Fibroblast of gingiva (primary cell): ENCODE data around the gene IFRD2.
A peak's percentile ranks its signal among the peaks of the same experiment; 100 is the strongest.
"Not testable (repeated sequence)": the region's sequence is repeated elsewhere in the genome, so short reads cannot be mapped to it uniquely, and the experiment has no call there.

Experiments
- DNase-seq: peaks from one replicate; pipeline ENCODE4 v3.0.0-alpha.2; 2011; ENCODE audit warnings: low read depth

IFRD2 gene

DNA sequence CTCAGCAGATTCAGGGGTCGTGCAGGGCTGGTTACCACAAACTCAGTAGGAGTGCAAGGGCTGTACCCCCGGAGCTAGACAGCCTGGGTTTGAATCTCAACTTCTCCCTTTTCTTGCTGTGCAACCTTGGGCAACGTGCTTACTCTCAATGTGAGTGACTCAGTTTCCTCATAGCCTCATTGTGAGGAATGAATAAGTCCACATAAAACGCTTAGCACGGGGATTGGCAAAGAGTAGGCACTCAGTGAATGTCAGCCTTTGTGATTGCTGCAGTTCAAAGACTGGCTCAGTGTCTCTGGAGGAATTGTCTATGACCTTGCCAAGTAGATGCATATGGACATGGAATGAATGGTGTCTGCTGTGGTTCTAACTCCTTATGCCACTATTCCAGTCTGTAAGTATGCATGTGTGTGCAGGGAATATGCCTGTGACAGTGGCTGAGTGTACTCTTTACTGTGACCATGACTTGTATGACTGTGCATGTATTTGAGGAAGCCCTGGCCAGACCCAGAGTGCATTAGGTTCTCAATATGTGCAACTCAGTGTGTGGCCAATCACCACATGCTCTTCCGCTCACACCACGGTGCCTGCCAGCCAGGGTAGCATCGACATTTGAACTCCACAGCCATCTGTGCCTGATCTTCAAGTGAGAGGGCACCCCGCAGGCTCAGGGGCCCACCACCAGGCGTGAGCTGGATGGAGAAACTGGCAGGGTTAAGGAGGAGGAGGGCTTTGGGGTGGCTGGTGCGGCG, 7.9 kb upstream of the IFRD2 start:
- DNase-seq, result peak; percentile 67

DNA sequence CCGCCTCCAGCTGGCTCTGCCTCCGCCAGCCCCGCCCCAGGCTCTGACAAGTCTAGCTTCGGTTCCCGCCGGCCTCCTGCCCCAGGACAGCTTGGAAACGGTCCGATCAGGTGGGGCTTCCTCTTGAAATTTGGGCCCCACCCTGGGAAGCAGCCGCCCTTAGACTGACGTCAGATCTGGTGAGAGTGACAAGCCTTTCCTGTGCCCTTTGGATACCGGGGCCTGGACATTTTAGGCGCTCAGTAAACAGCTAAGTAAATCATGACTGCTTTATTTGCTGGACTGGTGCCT, 7.4 kb upstream of the IFRD2 start:
- no peak for DNase-seq

DNA sequence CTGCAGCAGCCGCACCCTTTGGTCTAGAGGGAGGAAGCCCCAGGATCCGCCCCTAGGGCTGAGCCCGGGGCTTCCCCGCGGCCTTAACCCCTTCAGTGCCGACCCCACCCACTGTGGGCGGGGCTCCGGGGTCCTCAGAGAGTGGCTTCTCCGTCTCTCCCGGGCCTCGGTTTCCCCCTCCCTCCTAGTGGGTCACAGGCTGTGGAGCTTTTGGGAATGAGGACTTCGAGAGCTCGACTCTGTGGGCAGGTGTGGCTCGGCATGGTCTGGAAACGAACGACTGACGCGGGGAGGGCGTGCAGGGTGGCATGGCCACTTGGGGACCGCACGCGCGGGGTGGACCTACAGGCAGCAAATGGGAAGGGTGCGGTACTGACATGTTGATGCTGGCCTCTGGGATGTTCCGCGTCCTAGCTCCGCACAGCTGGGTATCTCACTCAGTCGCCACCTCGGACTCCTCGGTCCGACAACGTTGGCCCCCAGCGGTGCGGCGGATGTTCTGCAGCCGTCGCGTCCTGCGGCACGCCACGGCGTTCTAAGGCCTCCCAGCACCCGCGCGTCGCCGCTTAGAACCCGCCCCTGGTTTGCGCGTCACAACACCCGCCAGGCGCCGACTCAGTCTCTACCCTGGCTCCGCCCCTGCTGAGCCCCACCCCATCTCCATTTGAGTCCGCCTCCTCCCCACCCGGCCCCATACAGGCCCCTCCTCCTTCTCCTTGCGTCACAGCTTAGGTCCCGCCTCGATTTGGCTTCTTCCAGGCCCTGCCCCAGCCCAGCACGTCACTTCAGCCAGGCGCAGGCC, 6.8 kb upstream of the IFRD2 start, which contains the start of the genes HYAL3 and NAA80:
HYAL3 (minus strand) TSS at position 570 of the 802 bp plus-strand sequence. CDS start 3,803 bp downstream, outside the sequence.
NAA80 (minus strand) TSS at position 570 of the 802 bp plus-strand sequence. CDS start 1,942 bp downstream, outside the sequence.
- DNase-seq, result peak; percentile 100

DNA sequence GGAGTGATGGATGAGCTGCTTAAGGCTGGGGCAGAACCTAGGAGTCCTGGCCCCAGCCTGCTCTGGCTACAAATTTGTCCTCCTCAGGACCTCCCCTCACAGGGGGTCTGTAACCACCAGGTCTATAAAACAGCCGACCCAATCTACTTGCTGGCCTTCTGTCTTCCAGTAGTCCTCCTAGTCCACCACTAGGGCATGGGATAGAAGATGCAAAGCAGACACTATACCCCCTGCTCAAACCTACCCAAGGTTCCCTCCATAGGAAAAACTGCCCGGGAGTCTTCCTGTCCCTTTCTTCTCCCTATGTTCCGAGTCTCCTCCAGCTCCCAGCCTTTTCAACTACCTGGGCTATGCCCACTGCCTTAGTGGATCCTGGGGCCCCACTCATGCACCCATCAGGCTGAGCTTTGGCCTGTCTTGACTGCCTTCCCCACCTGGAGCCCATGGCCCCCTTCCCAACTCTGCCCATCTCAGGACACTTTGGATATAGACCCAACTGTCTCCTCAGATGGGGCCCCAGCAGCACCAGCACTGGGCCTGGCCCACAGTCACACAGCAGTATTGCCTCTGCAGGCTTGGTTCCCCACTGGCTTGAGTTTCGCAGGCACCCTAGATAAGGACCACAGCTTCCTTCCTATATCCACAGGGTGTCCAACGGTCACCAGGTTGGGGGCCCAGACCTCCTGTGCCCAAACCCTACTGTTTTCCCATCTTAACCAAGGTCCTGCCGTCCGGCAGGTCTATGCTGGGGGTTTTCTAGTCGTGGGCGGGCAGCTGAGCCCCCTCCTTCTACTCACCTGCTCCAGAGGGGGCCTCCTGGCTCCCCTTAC, 5.9 kb upstream of the IFRD2 start:
- DNase-seq, result no peak

DNA sequence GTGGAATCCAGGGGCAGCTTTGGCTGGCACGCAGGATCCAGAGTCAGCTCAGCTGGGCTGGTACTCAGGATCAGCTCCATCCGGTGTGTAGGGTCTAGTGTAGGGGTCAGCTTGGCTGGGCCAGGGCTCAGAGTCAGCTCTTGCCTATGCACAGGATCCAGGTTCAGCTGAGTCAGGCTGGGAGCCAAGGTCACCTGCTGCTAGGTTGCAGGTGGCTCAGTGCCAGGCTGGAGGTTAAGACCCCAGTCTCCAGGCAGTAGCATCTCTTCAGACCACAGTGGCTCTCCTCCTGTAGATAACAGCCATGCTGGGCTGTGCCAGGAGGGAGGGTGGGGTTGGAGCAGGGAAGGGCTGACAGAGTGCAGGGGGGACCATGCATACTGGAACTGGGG, 5.2 kb upstream of the IFRD2 start:
- DNase-seq, result no peak

DNA sequence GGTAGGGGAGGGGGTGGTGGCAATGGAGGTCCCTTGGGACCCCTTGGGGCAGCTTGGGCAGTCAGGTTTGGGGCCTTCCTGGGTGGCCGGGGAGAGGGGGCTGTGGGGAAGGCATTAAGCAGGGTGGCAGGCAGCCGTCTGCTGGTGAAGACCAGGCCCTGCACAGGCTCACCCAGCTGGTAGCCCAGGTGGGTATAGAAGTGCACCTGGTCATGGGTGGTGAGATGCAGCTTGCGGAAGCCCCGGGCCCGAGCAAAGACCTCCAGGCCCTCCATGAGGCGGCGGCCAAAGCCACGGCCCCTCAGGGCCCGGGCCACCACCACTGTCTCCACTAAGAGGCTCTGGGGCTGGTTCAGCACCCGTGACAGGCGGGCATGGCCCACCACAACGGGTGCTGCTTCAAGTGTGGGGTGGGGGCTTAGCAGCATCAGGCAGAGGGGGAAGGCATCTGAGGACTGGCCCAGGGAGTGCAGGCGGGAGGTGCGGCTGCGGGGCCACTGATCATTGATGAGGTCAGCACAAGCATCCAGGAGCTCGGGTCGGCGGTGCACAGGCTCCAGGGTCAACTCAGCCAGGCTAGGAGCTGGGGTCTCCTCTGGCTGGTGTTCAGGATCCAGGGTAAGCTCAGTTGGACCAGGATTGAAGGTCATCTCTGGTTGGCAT, 4.6 kb upstream of the IFRD2 start:
- no peak for DNase-seq

DNA sequence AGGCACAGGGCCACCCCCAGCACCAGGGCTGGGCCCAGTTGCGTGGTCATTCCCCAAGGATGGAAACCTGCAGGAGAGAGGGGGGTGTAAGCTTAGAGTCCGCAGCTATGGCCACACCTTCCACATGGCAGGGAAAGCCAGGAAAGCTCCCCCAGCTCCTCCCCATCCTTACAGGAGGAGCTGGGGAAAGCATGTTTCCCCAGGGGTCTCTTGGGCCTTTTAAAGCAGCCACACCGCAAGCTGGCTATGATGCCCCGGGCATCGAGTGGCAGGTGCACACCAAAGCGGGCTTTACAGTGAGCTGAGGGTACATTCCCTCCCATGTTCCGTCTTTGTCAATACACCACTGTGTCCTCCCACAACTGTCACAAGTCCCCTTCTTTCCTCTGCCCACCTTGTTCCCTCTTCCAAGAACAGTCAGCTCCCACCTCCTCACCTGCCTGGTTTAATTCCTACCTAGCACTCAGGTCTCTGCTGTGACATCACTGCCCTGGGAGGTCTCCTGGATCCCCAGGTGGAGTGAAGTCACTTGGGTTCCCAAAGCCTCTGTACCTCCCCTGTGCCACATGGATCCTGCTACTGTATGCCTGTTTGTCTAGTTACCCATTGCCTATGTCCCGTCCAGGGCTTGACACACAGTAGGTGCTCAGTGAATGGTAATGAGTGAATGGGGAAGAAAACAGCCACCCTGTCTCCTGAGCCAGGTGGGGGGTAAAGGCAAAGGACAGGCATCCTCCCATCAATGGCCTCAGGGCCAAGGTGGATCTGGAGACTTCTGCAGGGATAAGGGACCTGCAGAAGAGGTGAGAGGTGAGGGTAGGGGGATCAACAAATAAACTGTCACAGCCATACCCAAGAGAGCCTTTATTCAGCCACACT, 3.6 kb upstream of the IFRD2 start:
- no peak for DNase-seq

DNA sequence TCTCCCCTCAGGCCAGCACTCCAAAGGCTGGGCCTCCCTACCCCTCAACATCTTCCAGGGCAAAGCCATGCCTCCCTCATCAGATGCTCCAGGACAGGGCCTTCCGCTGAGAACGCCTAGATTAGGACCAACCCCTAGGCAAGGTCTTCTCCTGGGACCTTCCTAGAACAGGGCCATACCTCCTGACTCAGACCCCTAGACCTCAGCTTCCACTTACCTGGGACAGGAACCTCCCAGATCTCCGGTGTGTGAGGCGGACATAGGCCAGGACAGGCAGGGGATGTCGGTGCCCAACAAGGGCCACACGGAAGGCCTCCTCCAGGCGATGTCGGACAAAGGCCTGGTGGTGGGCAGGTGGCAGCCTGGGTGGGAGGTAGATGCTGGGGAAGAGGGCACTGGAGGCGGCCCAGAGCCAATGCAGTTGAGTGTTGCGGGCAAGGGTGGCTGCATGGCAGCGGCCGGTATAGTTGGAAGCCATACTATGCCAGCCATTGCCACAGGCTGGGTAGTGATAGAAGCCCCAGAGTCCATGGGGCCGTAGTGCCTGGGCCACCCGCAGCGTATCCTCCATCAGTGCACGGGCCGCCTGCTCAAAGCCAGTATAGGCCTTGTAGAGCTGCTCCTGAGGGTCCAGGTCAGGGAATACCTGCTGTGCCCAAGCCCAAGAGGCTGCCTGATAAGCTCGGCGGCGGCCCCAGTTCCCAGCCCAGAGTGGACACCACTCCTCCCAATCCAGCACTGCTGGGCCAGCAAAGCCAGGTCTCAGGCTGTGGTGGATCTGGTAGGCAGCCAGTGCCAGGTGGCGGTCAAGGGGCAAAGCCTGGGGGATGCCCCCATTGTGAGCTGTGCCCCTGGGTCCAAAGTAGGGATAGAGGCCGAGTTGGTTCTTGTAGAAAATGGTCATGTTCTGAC, 2.5 kb upstream of the IFRD2 start:
- DNase-seq, result no peak

DNA sequence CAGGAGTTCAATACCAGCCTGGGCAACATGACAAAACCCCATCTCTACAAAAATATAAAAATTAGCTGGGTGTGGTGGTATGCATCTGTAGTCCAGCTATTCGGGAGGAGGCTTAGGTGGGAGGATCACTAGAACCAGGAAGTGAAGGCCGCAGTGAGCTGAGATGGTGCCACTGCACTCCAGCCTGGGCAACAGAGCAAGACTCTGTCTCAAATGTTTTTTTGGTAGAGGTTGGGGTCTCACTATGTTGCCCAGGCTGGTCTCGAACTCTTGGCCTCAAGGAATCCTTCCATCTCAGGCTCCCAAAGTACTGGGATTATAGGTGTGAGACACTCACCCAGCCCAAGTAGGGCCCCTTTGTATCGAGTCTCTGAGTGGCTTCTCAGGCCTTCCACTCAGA, 1.9 kb upstream of the IFRD2 start:
- no peak for DNase-seq

DNA sequence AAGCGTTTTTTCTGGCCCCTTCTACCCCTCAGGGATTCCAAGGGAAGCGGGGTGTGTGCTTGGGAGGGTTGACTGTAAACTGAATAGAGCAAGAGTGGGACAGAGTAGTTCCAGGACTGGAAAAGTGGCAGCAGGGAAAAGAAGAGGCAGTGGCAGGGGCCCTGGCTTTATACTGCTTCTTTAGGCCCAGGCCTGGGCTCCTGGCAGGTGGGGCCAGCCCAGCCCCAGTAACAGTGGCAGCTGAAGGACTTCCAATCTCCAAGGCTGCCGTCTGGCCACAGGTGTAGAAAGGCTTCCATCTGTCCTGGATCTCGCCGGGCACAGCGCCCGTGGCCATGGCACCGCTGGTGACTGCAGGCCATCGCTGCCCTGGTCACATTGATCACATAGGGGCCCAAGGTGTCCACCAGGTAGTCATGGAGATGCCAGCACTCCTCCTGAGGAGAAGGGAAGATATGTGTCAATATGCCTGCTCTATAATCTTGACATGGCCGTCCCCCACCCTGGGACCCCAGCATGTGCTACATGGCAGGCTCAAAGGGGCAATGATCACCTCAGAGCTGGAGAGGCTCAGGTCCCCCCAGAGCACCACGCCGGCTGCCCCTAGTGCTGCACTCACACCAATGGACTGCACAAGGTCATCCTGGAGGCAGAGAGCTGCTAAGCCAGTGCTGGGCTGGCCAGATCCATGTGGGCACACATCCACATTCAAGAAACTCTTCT, 1.0 kb upstream of the IFRD2 start:
- no peak for DNase-seq

DNA sequence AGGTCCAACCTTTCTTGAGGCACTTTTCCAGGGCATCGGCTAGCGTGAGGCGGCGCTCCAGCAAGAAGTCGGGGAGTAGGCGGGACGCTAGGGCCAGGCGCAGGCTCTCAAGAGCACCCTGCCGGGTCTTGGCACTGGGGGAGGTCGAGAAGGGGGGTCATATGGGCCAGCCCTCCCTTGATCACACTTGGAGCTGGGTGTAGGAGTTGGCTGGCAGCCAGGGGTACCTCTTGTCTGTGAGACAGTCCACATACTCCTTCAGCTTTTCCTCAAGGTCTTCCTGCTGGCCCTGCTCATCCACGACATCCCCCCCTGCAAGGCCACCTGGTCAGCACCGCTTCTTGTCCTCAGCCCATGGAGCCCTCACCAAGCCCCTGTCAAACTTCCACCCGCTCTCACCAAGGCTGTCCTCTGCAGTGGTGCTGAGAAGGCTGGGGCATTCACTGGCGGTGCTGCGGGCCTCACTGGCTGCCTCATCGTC, 2.0 kb downstream of the IFRD2 start:
- DNase-seq, result no peak

DNA sequence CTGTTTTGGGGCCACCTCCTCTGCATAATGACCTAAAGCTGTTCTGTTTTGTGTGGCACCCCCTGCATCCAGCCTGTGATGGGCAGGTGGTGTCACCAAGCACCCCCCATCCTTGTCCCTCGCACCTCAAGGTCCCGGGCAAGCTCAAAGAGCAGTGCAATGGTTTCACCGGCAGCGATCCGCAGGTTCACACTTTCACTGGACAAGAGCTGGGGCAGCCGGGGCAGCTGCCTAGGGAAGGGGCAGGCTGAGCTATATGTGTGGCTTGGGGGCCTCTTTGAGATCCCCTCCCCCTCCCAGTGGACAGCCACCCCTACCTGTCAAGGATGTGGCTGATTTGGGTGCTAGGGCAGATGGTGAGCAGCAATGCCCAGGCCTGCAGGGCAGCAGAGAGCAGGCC, 3.1 kb downstream of the IFRD2 start:
- DNase-seq, result no peak

DNA sequence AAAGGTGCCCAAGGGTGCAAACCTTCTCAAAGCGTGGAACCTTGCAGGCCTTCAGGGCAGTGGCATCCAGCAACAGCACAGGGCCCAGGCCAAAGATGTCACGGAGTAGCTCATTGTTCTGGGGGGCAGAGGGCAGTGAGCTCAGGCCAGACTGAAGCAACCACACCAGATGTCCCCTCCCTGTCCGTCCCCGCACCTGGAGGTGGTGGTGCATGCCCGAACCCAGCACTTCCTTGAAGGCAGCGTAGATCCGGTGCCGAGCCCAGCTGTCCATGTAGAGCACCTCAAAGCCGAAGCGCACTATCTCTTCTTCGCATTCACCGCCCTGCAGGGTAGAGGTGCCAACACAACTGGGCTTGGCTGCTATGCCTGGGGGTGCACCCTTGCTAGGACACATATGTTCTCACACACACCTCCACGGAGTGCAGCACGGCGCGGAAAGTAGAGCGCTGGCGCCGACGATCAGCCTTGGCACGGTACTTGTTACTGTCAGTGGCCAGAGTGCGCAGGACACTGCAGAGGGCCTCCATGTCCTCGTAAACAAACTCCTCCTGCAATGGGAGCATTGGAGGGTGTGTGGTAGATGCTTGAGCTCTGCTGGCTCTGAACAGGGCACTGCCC, 3.7 kb downstream of the IFRD2 start:
- no peak for DNase-seq

DNA sequence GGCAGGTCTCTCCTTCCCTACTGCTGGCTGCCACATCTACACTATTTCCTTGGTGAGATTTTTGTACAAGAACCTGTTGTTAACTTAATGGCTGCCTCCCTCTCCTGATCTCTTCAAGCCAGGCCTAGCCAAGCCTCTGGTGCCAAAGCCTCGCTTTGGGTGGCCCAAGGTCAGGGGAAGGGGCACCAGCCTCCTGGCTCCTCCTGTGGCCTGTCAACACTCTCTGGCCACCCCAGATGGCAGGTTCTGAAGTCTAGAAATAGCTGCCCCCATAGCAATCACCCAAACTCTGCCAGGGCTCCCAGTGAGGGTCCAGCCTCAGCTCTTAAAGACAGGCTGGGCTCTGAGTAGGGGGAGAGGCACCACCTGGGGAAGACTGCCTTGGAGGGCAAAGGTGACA, 5.0 kb downstream of the IFRD2 start:
- no peak for DNase-seq

DNA sequence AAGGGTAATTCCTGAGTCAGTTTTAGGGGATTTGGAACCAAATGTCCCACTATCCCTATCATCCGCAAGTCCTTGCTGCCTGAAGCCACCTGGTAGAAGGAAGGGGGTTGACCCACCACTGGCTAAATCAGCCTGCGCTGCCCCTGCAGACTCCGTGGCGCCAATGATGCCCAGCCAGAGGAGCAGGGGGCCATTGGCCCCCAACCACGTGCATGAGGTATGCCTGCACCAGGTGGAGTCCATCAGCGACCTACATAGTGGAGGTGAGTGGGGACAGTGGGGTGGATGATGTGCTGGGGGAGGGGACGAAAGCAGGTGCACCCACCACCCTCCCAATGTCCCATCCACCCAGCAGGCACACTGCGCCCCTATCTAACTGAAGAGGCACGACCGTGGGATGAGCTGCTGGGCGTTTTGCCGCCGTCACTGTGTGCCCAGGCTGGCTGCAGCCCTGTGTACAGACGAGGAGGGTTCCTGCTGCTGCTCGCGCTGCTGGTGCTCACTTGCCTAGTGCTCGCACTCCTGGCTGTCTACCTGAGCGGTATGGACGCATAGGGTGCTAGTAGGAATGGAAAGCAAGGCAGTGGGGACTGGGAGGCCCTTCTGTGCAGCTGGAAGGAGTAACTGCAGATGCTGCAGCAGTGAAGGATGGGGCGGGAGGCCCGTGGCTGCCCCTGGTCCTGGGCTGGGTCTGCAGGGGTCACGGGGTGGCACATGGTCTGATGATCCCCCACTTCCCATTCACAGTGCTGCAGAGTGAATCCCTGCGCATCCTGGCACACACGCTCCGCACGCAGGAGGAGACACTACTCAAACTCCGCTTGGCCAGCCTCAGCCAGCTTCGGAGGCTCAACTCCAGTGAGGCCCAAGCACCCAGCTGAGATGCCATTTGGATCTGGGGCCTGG, 5.7 kb downstream of the IFRD2 start:
- DNase-seq, result no peak

DNA sequence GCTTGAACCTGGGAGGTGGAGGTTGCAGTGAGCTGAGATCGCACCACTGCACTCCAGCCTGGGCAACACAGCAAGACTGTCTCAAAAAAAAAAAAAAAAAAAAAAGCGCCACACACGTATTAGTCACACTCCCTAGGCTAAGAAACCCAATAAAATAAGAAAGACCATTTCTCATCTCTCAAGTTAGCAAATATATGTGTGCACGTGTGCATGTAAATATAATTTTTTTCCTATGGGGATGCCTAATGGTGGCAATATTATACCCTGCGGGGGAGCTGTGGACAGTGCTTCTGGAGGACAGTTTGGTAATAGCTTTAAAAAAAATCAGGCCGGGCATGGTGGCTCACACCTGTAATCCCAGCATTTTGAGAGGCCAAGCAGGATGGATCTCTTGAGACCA, 8.1 kb downstream of the IFRD2 start:
- not testable (repeated sequence) for DNase-seq

DNA sequence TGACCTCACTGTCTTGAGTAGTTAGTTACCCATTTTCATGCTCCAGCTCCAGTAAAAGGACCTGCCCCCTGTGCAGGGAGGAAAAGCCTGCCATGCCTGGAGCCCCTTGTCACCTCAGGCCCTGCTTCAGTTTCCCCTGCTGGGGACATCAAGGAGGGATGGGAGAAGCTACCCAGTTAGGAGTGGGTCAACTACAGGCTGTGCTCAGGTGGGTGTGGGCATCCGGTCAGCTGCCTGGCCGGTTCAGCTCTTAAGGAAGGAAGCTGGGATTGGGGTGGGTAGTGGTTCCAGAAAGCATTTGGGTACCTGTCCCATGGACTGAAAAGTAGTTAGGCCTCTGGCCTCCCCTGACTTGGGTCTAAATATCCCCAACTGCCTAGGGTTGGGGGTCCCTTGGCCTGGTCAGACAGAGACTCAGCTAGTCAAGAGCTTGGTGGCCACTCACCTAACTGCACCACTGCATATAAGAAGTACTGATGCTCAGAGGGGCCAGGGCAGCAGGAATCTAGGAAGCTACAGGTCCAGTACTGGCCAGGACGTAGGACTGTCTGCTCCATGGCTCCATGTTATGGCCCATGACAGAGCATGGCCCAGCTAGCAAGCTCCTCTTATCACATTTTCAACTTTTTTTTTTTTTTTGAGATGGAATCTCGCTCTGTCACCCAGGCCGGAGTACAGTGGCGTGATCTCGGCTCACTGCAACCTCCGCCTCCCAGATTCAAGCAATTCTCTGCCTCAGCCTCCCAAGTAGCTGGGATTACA, 12.8 kb downstream of the IFRD2 start:
- no peak for DNase-seq
